HG02759 (cell line): Measurements from ENCODE around the gene SELENON.
A peak's percentile ranks its signal among the peaks of the same experiment; 100 is the strongest.

Experiments
- ATAC-seq: cut with Tn5 transposase; IDR thresholded peaks from one replicate; pipeline ENCODE4 v1.9.1; 2021; ENCODE audit warnings: mild to moderate bottlenecking, moderate library complexity; ENCODE audit not compliant: unreplicated experiment

The SELENON gene

DNA sequence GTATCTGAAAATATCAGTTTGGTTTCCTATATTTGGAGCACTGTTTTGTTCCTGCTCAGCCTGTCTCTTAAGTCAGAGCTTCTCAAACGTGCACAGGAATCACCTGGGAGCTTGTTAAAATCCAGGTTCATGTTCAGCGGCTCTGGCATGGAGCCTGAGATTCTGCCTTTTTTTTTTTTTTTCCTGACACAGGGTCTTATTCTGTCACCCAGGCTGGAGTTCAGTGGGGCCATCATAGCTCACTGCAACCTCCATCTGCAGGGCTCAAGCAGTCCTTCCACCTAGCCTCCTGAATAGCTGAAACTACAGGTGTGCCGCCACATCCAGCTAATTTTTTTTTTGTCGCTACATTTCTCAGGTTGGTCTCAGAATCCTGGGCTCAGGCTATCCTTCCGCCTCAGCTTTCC, 12.2 kb upstream of the SELENON start:
- ATAC-seq = no peak

DNA sequence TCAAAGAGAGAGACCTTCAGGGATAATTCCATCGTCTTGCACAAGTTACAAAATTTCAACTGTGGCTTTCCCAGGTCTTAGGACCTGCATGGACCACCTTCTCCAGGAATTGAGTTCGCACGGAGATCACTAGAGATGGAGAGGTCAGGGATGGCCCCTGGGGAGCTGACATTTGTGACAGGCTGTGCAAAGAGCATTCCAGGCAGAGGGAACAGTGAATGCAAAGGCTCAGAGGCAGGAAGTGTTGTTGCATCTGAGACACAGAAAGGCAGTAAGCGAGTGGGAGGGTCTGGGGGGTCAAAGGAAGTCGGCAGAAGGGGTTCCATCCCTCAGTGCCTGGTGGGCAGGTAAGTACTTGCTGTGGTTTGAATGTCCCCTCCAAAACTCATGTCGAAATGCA, 9.5 kb upstream of the SELENON start:
- ATAC-seq = no peak

DNA sequence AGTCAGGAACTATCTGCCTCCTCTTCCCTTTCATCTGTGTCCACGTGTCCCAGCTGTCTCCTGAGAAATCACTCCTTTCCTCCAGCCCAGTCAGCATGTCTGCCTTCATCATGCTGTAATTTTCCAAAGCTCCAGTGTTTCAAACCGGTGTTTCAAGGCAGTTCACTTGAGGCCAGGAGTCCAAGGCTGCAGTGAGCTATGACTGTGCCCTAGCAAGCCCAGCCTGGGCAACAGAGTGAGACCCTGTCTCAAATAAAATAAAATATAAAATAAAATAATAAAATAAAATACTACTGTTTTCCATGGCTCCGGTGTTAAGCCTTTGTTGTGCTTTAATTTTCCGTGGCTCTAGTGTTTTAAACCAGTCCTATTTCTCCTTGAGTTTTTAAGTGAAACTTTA, 7.9 kb upstream of the SELENON start:
- no peak for ATAC-seq

DNA sequence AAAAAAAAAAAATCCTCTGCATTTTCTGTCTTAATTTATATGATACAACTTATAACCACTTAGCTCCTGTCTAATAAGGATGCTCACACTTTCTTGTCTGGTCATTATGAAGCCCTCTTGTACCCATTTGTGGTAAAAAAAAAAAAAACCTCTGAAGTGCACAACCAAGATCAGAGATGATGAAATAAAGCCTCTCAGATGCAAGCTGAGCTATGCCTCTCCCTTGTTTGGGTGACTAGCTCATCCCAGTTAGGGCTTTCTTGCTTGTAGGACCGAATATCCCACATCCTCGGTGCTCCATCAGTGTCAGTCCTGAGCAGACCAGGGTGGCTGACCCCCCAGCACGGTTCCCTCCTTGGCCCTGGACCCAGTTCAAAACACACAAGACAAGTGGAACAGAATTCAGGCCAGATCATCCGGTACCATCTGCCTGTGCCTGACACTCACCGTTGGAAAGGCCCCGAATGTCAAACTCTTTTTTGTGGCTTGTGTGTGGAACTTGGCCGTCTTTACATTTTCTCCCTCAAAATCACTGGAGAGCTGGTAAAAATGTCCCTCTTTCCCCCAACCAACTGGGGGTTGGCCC, 6.3 kb upstream of the SELENON start:
- no peak for ATAC-seq

DNA sequence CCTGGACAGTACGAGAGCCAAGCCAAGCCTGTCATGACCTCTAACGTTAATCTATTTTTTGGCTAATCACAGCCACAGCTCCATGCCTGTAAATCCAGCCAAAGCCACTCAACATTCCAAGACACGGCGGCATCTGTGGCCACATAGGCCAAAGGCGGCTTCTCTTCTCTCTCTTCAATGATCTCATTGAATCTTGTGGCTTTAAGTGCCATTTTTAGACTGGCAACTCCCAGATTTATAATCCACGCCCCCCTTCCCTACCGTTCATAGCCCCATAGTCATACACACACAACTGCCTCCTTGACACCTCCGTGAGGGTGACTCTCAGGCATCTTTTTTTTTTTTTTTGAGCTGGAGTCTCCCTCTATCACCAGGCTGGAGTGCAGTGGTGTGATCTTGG, 5.7 kb upstream of the SELENON start:
- no peak for ATAC-seq

DNA sequence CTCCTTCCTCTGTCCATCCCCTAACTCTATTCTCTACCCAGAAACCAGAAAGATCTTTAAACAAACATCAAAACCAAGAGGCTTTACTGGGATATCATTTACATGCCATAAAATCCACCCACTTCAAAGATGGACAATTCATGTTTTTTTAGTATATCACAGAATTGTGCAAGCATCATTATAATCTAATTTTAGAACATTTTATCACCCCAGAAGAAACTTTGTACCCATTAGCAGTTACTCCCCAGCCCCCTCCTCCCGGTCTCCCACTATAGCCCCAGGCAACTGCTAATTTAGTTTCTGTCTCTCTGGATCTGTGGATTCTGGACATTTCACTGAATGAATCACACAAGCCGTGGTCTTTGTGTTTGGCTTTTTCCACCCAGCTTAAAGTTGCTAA, 4.8 kb upstream of the SELENON start:
- no peak for ATAC-seq

DNA sequence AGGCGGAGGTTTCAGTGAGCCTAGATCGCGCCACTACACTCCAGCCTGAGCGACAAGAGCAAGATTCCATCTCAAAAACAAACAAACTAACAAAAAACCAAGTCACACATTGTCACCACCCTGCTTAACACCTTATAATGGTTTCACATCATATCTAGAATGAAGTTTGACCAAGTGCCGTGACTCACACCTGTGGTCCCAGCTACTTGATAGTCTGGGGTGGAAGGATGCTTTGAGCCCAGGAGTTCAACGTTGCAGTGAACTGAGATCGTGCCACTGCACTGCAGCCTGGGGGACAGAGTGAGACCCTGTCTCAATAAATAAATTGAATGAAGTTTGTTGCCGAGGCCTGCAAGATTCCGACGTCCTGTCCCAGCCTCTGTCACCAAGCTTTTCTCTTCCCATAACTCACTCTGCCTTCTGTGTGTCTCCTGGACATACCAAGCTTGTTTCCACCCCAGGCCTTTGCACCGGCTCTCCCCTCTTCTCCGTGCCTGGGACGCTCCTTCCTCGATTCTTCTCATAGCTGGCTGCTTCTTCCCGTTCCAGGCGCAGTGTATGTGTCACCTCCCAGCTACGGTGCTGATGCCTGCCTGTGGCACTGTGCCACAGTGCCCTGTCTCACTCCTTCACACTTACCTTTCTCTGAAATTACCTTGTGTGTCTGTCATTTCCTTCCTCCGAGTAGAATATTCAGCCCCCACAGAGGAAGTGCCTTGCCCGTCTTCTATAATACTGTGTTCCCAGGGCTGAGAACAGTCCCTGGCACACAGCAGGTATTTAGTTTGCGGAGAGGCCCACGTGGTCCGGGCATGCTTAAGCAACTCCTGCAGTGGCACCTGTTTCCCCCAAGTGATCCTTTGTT, 3.8 kb upstream of the SELENON start:
- ATAC-seq = no peak

DNA sequence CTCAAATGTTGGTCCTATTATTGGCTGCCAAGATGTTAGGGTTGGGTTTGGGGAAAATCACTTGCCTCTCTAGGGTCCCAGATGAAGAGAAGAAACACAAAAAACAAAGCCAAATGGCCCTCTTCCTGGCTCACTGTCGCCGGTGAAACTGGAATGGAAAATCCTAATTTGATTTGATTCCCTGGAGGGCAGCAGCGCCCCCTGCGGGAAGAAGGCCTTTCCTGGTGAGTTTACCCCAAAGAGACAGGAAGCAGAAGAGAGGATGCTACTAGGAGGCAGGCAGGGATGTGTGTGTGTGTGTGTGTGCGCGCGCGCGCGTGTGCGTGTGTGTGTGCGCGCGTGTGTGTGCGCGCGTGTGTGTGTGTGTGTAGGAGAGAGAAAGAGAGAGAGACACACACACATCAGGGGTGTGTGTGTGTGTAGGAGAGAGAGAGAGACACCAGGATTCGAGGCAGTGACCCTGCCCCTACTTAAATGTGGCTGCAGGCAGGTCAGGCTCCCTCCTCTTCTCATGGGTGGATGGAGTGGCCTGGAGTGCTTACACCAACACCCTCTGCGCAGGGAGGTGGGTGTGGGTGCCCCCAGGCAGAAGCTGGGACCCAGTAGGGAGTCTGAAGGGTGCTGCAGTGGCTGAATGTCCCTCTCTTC, 3.1 kb upstream of the SELENON start:
- ATAC-seq = no peak

DNA sequence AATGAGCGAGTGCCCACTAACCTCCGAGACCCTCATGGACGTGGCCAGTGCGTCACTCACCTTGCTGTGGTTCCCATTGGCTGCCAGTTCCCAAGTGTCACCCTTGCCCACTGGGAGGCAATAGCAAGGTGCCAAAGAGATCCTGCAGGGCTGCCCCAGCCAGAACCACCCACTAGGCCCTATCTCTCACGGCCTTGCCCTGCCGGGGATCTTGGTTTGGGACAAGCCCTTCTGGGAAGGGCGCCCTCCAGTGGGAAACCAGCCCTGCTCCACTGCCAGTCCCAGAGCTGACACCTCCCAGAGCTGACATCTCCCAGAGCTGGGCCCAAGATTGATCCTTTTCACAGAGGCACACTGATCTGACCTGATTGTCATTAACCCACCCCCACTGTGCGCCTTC, 2.1 kb upstream of the SELENON start:
- ATAC-seq = no peak

DNA sequence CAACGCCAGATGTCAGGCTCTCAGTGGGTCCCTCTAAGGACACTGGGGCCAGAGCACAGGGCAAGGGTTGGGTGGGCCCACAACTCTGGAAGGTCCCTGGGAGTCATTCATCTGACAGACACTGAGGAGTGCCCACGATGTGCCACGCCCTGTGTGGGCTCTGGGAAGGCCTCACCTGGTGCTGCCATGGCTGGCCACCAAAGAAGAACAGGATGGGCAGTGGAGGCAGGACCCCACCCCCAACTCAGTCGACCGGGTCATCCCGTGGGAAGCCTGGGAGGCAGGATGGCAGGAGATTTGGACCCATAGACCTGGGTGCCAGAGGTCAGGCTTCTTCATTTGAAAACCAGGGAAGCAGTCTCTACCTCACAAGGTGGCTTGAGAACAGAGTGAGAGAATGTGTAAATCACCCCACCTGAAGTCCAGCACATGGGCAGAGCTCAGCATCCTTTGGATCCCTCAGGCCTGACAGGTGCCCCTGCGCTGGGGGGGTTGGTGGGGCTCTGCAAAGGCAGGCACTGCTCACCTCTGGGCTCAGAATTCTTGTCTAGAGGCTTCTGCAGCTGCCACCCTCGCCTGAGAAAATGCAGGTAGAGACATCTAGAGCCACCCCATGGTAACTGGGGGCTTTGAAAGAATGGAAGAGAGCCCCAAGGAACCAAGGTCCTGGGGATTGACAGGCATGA, 1.2 kb upstream of the SELENON start:
- ATAC-seq = no peak

DNA sequence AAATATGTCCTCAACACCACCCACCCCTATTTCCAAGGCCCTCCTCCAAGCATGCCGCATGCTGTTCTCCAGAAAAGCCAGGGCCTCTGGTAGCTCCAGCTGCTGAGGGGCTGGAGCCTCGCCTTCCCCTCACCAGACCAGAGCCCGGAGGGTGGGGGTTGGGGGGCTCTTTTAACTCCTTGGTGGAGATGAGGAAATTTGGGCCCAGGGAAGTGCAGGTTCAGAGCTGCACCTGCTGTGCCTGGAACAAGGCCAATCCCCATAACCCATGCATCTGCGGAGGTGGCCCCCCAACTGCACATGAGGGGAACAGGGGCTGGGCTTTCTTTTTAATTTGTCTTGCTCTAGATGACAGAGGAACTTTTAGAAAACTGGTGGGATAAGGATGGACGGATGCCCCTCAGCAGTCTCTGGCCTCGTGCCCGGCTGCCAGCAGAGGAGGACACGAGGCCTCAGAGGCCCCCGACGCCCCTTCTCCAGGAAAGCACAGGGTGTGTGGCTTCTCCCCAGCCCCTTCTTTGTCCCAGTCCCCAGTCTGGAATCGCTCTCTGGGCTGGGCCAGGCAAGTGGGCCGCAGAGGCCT, 550 bp upstream of the SELENON start:
- no peak for ATAC-seq

DNA sequence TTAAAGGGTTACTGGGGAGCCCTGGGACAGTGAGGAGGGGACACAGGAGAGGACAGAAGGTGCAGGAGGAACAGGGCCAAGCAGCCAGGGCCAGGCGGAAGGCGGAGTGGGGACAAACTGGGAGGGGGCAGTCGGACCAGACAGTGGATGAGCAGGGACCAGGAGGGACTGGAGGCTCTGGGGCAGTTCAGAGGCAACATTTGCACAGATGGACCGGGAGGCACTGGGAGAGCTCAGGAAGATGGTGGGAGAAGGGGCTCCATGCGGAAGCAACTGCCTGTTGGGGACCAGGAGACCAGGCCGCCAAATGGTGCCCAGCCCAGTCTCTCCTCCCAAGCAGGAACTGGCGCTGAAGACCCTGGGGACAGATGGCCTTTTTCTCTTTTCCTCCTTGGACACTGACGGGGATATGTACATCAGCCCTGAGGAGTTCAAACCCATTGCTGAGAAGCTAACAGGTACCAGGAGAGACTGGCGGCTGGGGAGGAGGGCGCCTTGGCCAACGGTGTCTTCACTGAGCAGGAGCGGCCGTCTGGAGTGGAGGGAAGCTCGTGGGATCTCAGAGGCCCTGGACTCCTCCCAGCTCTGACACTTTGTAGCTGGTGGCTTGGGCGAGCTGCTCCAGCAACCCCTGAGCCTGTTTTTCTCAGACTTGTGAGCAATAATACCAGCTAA, 847 bp downstream of the SELENON start:
- ATAC-seq = no peak

DNA sequence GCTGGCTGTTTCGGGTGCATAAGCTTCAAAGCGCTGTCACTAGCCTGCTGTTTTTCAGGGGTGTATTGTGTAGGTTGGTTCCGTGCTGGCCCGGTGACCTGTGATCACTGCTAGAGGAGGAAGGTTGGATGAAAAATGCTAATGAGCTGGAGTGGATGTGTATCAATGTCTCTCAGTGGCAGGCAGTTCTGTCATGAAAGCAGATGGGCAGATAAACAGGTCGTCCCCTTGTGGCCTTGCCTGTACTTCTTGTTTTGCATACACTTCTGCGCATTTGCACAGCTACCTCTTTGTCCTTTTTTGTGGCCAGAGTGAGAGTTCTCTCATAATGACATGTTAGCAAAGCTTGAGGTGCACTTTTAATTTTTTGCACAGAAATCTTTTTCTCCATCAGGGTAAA, 2.9 kb downstream of the SELENON start:
- ATAC-seq = peak; percentile 62

DNA sequence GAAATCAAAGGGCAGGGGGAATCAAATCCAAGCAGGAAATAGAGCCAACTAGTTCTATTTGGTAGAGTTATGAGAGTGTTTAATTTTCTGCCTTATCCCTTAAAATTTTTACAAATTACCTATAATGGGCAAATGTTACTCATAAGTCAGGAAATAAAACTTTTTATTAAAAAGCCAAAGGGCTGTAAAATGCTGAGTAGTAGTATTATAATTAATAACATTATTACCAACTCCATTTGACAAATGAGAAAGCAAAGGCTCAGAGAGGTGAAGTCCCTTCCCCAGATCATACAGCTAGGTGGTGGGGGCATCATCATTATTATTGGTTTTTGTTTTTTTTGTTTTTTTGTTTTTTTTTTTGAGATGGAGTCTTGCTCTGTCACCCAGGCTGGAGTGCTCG, 3.4 kb downstream of the SELENON start:
- no peak for ATAC-seq

DNA sequence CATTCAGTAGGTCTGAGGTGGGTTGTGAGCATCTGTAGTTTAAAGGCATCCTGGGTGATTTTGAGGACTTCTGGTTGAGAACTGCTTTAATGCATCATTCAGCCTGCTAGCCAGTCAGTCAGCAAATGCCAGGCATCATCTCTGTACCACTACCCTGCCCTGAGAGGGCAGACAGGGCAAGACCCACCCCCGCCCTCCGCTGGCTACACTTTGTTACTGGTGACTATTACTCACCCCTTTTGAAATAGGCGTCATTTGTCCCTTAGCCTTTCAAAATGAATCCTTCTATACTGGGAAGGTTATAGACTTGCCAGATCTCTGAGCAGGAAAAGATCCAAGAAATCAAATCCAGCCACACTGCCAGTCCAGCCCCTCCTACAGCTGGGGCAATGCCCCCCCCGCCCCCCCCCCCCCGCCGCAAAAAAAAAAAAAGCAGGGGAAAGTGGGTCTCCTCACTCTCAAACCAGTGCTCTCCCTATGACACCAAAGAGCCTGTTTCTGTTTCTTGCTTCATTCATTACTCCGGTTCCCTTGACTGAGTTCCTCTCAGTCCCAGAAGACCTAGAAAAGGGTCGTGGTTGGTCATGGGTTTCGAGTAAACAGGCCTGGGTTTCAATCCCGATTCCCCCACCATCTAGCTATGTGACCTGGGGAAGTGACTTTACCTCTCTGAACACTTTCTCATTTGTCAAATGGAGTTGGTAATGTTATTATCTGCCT, 4.4 kb downstream of the SELENON start:
- ATAC-seq = peak; percentile 38

DNA sequence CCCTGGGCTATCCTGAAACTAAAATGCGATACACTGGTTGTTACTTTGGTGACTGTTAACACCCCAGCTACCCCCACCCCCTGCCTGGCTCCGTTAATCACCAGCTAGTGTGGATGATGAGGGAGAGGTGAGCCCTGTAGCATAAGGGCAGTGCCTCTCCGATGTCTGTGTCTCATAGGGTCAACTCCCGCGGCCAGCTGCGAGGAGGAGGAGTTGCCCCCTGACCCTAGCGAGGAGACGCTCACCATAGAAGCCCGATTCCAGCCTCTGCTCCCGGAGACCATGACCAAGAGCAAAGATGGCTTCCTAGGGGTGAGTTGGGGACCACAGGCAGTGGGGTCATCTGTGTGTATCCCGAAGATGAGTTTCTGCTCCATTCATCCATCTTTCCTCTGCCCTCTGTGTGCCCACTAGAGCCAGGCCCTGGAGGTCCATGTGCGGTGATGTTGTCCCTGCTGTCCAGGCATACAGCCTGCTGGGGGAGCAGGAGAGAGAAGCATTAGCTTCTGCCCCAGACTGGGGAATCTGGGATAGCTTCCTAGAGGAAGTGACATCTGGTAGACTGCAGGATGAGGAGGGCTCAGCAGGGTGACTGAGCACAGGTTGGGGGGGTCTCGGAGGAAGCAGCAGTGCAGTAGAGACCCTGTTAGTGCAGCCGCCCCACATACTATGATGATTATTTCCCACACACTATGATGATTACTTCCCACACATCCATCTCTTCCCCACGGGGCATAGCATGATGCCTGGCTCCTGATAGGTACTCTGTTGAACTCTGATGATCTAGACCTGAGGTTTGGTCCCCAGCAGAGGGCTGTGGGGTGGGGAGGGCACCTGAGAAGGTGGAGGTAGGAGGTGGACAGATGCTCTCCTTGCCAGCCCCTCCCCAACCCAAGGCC, 5.2 kb downstream of the SELENON start:
- no peak for ATAC-seq

DNA sequence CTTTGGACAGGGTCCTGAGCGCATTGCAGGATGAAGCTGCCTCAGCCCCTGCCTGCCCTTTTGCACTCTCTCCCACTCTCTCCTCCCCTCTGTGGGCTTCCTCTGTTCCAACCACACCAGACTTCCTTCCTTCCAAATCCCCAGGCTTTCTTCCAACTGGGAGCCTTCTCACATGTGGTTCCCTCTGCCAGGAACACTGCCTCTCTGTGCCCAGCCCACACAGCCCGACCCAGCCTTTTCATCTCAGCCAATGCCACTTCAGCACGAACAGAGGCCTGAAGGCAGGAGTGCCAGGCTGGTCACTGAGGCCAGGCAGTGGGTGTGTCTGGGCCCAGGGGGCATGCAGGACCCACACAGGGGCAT, 5.9 kb downstream of the SELENON start:
- no peak for ATAC-seq

DNA sequence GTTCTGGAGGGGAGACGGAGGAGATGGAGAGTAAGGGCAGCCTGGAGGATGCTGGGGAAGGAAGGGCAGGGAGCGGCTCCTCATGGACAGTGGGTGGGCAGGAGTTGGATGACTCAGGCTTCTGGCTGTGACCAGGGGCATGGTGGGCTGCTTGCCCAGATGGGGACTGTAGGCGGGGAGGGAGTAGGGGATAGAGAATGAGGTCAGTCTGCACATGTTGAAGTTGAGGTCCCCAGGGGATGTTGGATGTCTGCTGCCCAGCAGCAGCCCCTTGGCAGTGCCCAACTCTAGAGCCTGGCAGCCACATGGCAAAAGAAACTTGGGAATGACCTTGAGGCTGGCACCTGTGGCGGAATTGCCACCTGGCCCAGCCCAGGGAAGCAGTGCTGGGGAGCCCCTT, 6.4 kb downstream of the SELENON start:
- no peak for ATAC-seq
